ENCODE data around the gene FGD5. TPM values are rescaled to one million over a fixed set of nuclear protein-coding genes. Genes with fewer than 3 reads are reported as not detected.

The FGD5 gene
- polyA plus RNA-seq, 3 donors = 0.03 TPM; not detected in 2

- H4K20me1 ChIP-seq (ENCODE audit: insufficient read depth, low read length) = peaks cover 44% of the 10 kb centered on the region
- peaks cover 86% of the 10 kb centered on the region for H3K79me2 ChIP-seq (ENCODE audit: insufficient read depth, low read length)
- H3K4me2 ChIP-seq (replicated peaks; ENCODE audit: extremely low read depth, low read length, poor library complexity, severe bottlenecking) = no peak overlapping the region
- Mint-ChIP-seq H3K27ac (peak overlapping the region in 1 of 7 donors; percentile 42), H3K9me3 (peaks cover 0 to 2% (median 0%) of the 10 kb centered on the region in 7 donors), H3K4me1 (peaks cover 33% of the 10 kb centered on the region), H3K27me3 (ENCODE audit: low read depth in 3 of 3) (no peaks in the 10 kb centered on the region), H3K4me3 (no peak overlapping the region), H3K36me3 (peaks cover 12 to 16% of the 10 kb centered on the region in 2 donors)
- no peaks in the 10 kb centered on the region for H3K27me3 ChIP-seq (ENCODE audit: control insufficient read depth in 2 of 2, insufficient read depth in 2 of 2, low read length in 2 of 2)
- no peak overlapping the region for H2AFZ ChIP-seq (ENCODE audit: insufficient read depth, low read depth, low read length, poor library complexity, severe bottlenecking)
- no peak overlapping the region for H3K27ac ChIP-seq (ENCODE audit: low read depth in 1 of 2, low read length in 2 of 2)
- TF ChIP-seq CTCF (IDR thresholded peaks at IDR 0.05) = no peak
- 39% methylated on average over 2 of the region's 2 CpGs for WGBS (ENCODE audit: insufficient coverage)
- intact Hi-C loops (cut with micrococcal nuclease) = loop anchor here in 1 of 2 donors (10.0 kb wide), 1 partner anchor 115 kb away; the partner anchor contains the start of gene MRPS25
- peaks cover 22 to 28% of the 10 kb centered on the region in 2 donors for H3K4me1 ChIP-seq (ENCODE audit: control insufficient read depth in 1 of 2, insufficient read depth in 2 of 2, low read length in 2 of 2)
- DNase-seq = no peak
- H3K9ac ChIP-seq (ENCODE audit: insufficient read depth, low read length, poor library complexity, severe bottlenecking) = no peak overlapping the region
- H3K4me3 ChIP-seq (replicated peaks in 1 of 3; ENCODE audit: low read depth in 2 of 3, low read length in 3 of 3) = no peak overlapping the region
- H3K9me3 ChIP-seq (replicated peaks in 1 of 2; ENCODE audit: control insufficient read depth in 1 of 2, insufficient read depth in 1 of 2, low read length in 2 of 2) = no peaks in the 10 kb centered on the region
- peaks cover 2 to 10% of the 10 kb centered on the region in 2 donors for H3K36me3 ChIP-seq (replicated peaks in 1 of 2; ENCODE audit: control insufficient read depth in 1 of 2, insufficient read depth in 2 of 2, low read length in 2 of 2)
These were observed 131.5 kb downstream of the FGD5 start for GRCh38 chr3:14950274-14950673.

- H3K36me3 Mint-ChIP-seq = peaks cover 13 to 17% of the 10 kb centered on the region in 2 donors
- peak overlapping the region in 1 of 2 donors; percentile 21 for H3K27ac ChIP-seq (ENCODE audit: low read depth in 1 of 2, low read length in 2 of 2)
- no peak overlapping the region for H3K4me3 ChIP-seq (replicated peaks in 1 of 3; ENCODE audit: low read depth in 2 of 3, low read length in 3 of 3)
- TF ChIP-seq CTCF (IDR thresholded peaks at IDR 0.05) = no peak
- peak overlapping the region in 1 of 7 donors; percentile 11 for H3K27ac Mint-ChIP-seq
- H3K9me3 Mint-ChIP-seq = peaks cover 0 to 2% (median 0%) of the 10 kb centered on the region in 7 donors
- peaks cover 98% of the 10 kb centered on the region for H3K79me2 ChIP-seq (ENCODE audit: insufficient read depth, low read length)
- no peaks in the 10 kb centered on the region for H3K27me3 ChIP-seq (ENCODE audit: control insufficient read depth in 2 of 2, insufficient read depth in 2 of 2, low read length in 2 of 2)
- peaks cover 25% of the 10 kb centered on the region for H3K4me1 Mint-ChIP-seq
- peaks cover 7 to 30% of the 10 kb centered on the region in 2 donors for H3K36me3 ChIP-seq (replicated peaks in 1 of 2; ENCODE audit: control insufficient read depth in 1 of 2, insufficient read depth in 2 of 2, low read length in 2 of 2)
- H3K4me3 Mint-ChIP-seq = no peak overlapping the region
- no peak overlapping the region for H2AFZ ChIP-seq (ENCODE audit: insufficient read depth, low read depth, low read length, poor library complexity, severe bottlenecking)
- peaks cover 92% of the 10 kb centered on the region for H4K20me1 ChIP-seq (ENCODE audit: insufficient read depth, low read length)
- intact Hi-C loops (cut with micrococcal nuclease) = loop anchor here in 1 of 2 donors (10.0 kb wide), 1 partner anchor 108 kb away; the partner anchor contains the start of gene MRPS25
- WGBS (ENCODE audit: insufficient coverage) = no CpG with 5 or more reads among the region's 1 CpG
- no peaks in the 10 kb centered on the region for H3K4me1 ChIP-seq (ENCODE audit: control insufficient read depth in 1 of 2, insufficient read depth in 2 of 2, low read length in 2 of 2)
- no peak overlapping the region for H3K9ac ChIP-seq (ENCODE audit: insufficient read depth, low read length, poor library complexity, severe bottlenecking)
- H3K9me3 ChIP-seq (replicated peaks in 1 of 2; ENCODE audit: control insufficient read depth in 1 of 2, insufficient read depth in 1 of 2, low read length in 2 of 2) = no peaks in the 10 kb centered on the region
- H3K4me2 ChIP-seq (replicated peaks; ENCODE audit: extremely low read depth, low read length, poor library complexity, severe bottlenecking) = no peak overlapping the region
- no peak for DNase-seq
- no peaks in the 10 kb centered on the region for H3K27me3 Mint-ChIP-seq (ENCODE audit: low read depth in 3 of 3)
These were observed 138.4 kb downstream of the FGD5 start for GRCh38 chr3:14957153-14957552.
